SJSA1 (cell line): ENCODE data around the gene TMCC2. TPM values are rescaled to one million over a fixed set of nuclear protein-coding genes. Genes with fewer than 3 reads are reported as not detected.
"Not testable (repeated sequence)": the region's sequence is repeated elsewhere in the genome, so short reads cannot be mapped to it uniquely, and the experiment has no call there.

Experiments
- DNase-seq, 2 experiments: peaks; one replicate each; pipeline ENCODE4 v3.0.0-alpha.2; 2015 to 2020; ENCODE audit warnings: low spot score in 2 of 2, low read depth in 1 of 2
- H3K27ac ChIP-seq: fragments of 250-450 bp; sonication (Bioruptor Pico); 2 replicates; pipeline ENCODE4 v1.5.1; 2020; ENCODE audit warnings: mild to moderate bottlenecking, moderate library complexity
- H3K27me3 ChIP-seq: fragments of 250-450 bp; sonication (Bioruptor Pico); replicated peaks from 2 replicates; pipeline ENCODE4 v1.5.1; 2020; ENCODE audit warnings: mild to moderate bottlenecking, moderate library complexity
- H3K36me3 ChIP-seq: fragments of 250-450 bp; sonication (Bioruptor Pico); 2 replicates; pipeline ENCODE4 v1.5.1; 2020; ENCODE audit warnings: mild to moderate bottlenecking
- H3K4me1 ChIP-seq: fragments of 250-450 bp; sonication (Bioruptor Pico); replicated peaks from 2 replicates; pipeline ENCODE4 v1.6.1; 2021; ENCODE audit warnings: mild to moderate bottlenecking
- H3K4me3 ChIP-seq: fragments of 250-450 bp; sonication (Bioruptor Pico); 2 replicates; pipeline ENCODE4 v1.5.1; 2020; ENCODE audit warnings: mild to moderate bottlenecking
- H3K9me3 ChIP-seq: fragments of 250-450 bp; sonication (Bioruptor Pico); replicated peaks from 2 replicates; pipeline ENCODE4 v1.5.1; 2020; ENCODE audit warnings: mild to moderate bottlenecking
- total RNA-seq: library from RNA; depleted of rRNA; stranded (reverse); fragments of >200 nt; shearing (Covaris generic); gene quantifications from 2 replicates; pipeline ENCODE4 v1.2.3, GENCODE V29; 2014

Gene TMCC2
- total RNA-seq, 1 experiment from 2014 or later, result 8.2 TPM

GRCh38 chr1:205293350-205294074, 65.8 kb downstream of the TMCC2 start:
- Histone ChIP-seq H3K4me1 (peaks cover 62% of the 10 kb centered on the region), H3K9me3 (no peaks in the 10 kb centered on the region), H3K27ac (peak overlapping the region; percentile 84), H3K27me3 (no peaks in the 10 kb centered on the region), H3K36me3 (no peaks in the 10 kb centered on the region), H3K4me3 (no peak overlapping the region)
- DNase-seq, result no peak

DNA sequence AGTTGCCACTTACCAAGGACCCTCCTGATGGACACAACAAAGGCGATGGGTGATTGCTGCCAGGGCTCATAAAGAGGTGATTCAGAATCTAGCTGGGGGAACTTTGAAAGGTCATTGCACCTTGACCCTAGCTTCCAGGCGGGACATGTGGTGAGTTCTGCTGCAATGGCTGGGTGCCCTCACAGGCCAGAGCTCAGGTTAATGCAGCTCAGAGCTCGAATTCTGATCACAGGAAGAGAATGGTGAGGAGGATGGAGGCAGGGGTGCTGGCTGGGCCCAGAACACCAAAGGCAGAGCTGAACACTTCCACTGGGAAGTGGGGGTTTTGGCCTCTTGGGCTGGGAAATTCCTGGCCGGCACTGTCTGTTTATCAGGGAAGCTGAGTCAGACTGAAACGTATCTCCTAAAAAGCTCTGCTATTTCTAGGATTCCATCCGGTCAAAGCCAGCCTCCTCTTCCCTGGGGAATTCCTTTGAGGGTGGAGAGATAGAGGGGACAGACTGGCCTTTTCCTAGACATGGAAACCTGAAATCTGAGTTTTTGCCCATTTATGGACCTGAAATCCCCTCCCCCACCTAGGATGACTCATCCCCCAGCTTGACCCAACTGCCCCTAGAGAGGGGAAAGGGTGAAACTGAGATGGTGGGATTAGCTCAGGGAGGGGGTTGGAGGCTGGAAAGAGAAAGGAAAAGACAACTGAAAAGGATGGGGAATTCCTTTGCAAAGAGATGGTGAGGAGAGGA, 66.6 kb downstream of the TMCC2 start:
- Histone ChIP-seq H3K36me3 (no peaks in the 10 kb centered on the region), H3K9me3 (no peaks in the 10 kb centered on the region), H3K27me3 (no peaks in the 10 kb centered on the region), H3K27ac (peak overlapping the region; percentile 84), H3K4me3 (no peak overlapping the region), H3K4me1 (peaks cover 68% of the 10 kb centered on the region)
- peak; percentile 96 to 98 for DNase-seq

- DNase-seq, result no peak
- Histone ChIP-seq H3K9me3 (no peaks in the 10 kb centered on the region), H3K27ac (peak overlapping the region; percentile 84), H3K27me3 (no peaks in the 10 kb centered on the region), H3K36me3 (0 out of 2 replicates have a peak, but pooled peaks cover 3% of the 10 kb centered on the region), H3K4me3 (no peak overlapping the region), H3K4me1 (peaks cover 74% of the 10 kb centered on the region)
Measured at GRCh38 chr1:205294934-205295333, 67.2 kb downstream of the TMCC2 start.

DNA sequence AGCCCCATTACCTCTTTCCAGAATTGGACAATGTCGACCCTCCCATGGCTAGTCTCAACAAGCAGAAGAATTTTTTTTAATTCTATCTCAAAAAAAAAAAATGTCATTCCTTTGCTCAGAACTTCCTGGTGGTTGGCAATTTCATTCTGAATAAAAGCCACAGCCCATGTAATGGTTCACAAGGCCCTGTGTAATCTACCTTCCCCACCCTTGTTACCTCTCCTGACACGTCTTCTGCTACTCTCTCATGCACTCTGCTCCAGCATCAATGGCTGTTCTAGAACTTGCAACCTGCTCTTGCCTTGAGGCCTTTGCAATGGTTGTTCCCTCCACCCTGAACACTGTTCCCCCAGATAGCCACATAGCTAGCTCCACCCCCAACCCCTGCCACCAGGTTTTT, 68.4 kb downstream of the TMCC2 start:
- H3K9me3 ChIP-seq, result no peaks in the 10 kb centered on the region
- 0 out of 2 replicates have a peak, but pooled peaks cover 4% of the 10 kb centered on the region for H3K36me3 ChIP-seq
- peaks cover 86% of the 10 kb centered on the region for H3K4me1 ChIP-seq
- no peaks in the 10 kb centered on the region for H3K27me3 ChIP-seq
- DNase-seq, result no peak
- peak overlapping the region; percentile 84; the same call in 1 of the 2 replicates for H3K27ac ChIP-seq
- no peak overlapping the region for H3K4me3 ChIP-seq

DNA sequence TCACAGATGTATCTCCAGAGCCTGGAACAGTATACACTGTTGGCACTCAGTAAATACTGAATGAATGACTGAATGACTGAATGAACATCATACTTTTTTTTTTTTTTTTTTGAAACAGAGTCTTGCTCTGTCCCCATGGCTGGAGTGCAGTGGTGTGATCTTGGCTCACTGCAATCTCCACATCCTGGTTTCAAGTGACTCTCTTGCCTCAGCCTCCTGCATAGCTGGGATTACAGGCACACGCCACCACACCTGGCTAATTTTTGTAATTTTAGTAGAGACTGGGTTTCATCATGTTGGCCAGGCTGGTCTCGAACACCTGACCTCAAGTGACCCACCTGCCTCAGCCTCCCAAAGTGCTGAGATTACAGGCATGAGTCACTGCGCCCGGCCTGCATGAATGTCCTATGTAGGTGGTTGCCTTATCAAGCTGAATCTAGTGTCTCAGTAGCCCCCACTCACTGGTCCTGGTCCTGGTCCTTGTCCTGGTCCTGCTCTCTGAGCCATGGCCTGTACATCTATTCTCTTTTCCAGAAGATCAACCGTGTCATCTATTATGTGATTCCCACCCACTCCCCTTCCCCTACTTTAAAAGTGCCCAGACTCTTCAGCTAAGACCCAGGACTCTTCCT, 69.9 kb downstream of the TMCC2 start:
- peak overlapping the region; percentile 94 for H3K27ac ChIP-seq
- peaks cover 98% of the 10 kb centered on the region for H3K4me1 ChIP-seq
- H3K4me3 ChIP-seq, DNase-seq, H3K9me3 ChIP-seq, H3K27me3 ChIP-seq: not testable (repeated sequence)
- peaks cover 14% of the 10 kb centered on the region for H3K36me3 ChIP-seq

GRCh38 chr1:205298191-205298994, 70.6 kb downstream of the TMCC2 start:
- Histone ChIP-seq H3K4me1 (peaks cover 93% of the 10 kb centered on the region), H3K27me3 (no peaks in the 10 kb centered on the region), H3K4me3 (no peak overlapping the region), H3K9me3 (no peaks in the 10 kb centered on the region), H3K36me3 (peaks cover 21% of the 10 kb centered on the region), H3K27ac (peak overlapping the region; percentile 94)
- DNase-seq, result peak; percentile 96 to 97

DNA sequence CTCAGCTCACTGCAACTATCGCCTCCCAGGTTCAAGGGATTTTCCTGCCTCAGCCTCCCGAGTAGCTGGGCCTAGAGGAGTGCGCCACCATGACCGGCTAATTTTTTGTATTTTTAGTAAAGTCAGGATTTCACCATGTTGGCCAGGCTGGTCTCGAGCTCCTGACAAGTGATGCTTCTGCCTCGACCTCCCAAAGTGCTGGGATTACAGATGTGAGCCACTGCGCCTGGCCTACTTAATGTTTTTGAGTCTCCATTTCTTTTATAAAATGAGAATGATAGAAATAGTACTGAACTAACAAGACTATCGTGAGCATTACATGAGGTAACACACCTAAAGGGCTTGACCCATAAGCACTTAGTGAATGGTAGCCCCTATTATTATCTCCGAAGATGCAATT, 72.4 kb downstream of the TMCC2 start:
- Histone ChIP-seq H3K36me3 (peaks cover 38% of the 10 kb centered on the region), H3K9me3 (no peaks in the 10 kb centered on the region), H3K4me1 (peaks cover 88% of the 10 kb centered on the region), H3K27ac (peak overlapping the region; percentile 94), H3K4me3 (no peak overlapping the region), H3K27me3 (no peaks in the 10 kb centered on the region)
- no peak for DNase-seq

GRCh38 chr1:205301205-205301821, 73.6 kb downstream of the TMCC2 start:
- Histone ChIP-seq H3K36me3 (peaks cover 50% of the 10 kb centered on the region), H3K27me3 (no peaks in the 10 kb centered on the region), H3K4me3 (no peak overlapping the region), H3K9me3 (no peaks in the 10 kb centered on the region), H3K4me1 (peaks cover 80% of the 10 kb centered on the region), H3K27ac (peak overlapping the region; percentile 94)
- peak; percentile 97 to 98 for DNase-seq

DNA sequence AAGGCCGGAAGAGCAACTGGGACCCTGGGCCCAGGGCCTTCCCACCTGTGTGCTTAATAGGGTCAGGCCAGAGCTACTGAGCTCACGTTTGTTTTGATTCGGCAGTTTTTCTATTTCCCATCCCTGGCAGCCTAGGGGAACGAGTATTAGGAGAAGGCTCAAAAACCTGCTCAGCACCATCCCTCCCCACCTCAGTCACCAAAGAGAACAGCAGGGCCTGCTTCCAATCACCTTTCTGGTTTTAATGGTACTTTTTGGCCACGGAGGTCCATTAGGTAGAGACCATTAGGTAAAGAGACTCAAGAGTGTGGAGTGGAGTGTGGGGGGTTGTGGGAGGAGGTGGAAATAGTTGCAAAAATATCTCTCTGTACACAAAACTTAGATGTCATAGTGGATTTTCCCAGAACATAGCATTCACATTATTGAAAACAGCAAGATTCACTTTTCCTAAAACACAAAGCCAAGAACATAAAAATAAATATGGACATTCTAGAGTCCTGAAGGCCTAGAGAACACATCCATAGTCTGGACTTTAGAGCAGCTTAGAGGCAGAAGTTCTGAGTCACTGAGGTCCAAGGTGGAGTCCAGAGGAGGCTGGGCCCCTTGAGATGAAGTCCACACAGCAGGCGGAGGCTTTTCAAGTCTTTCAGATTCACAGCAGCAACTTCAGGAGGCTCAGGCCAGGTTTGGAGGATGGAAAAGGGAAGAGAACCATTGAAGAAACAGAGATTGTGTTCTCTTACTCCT, 74.3 kb downstream of the TMCC2 start:
- H3K9me3 ChIP-seq, result no peaks in the 10 kb centered on the region
- no peak for DNase-seq
- peaks cover 57% of the 10 kb centered on the region for H3K36me3 ChIP-seq
- no peak overlapping the region for H3K4me3 ChIP-seq
- H3K4me1 ChIP-seq, result peaks cover 73% of the 10 kb centered on the region
- peak overlapping the region; percentile 94 for H3K27ac ChIP-seq
- H3K27me3 ChIP-seq, result no peaks in the 10 kb centered on the region

DNA sequence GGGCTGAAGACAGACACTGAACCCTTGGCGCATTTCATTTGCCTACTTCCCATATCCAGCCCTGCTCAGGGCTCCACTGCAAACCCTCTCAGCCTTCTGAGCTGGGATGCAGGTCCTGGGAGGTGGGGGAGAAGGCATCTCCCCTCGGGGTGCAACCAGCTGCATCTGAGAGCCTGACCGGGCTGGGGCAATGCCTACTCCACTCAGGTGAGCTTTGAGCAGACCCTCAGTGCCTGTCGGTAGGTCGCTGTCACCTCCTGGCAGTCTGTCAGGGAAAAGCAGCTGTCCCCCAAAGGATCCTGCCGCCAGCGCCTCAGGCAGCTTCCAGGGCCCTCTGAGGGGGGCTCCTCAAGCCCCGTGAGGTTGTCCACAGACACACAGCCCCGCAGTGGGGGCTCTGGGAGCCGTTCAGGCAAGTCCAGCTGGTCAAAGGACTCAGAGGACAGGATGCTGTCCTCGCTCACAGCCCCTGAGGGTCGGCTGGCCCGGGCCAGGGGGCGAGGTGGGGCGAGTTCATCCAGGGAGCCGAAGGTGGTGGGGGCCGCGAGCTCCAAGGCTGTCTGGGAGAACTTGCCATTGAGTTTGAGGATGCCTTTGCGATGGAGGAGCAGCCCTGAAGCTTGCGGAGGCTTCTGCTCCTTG, 75.6 kb downstream of the TMCC2 start:
- H3K4me3 ChIP-seq, result no peak overlapping the region
- H3K4me1 ChIP-seq, result peaks cover 60% of the 10 kb centered on the region
- H3K9me3 ChIP-seq, result no peaks in the 10 kb centered on the region
- DNase-seq, result no peak
- H3K27ac ChIP-seq, result no peak overlapping the region
- peaks cover 71% of the 10 kb centered on the region for H3K36me3 ChIP-seq
- no peaks in the 10 kb centered on the region for H3K27me3 ChIP-seq

DNA sequence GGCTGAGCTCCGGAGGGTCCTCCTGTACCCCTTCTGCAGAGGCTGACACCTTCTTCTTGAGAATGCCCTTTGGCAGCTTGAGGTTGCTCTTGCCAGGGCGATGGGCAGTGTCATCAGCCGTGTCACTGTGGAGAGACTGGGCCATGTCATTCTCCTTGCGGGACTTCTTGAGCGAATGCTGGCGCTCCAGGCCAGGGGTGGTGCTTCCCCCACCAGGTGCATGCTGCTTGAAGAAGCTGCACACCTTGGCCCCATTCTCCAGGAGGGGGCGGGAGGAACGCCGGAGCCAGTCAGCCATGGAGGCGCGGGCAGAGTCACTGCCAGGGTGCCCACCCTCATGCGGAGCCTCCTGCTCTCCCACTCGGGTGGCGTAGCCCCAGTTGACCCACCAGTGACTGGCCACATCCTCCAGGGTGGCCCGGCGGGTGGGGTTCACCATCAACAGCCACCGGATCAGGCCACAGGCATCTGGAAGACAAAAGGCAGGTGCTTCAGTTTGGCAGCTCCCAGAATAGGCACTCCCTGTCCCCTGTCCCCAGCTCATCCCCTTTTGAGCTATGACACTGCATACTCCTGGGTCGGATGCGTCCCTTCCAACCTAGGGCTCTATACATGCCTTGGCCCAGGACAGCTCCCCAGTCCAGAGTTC, 76.4 kb downstream of the TMCC2 start:
- H3K27ac ChIP-seq, result peak overlapping the region; percentile 82
- peaks cover 51% of the 10 kb centered on the region for H3K4me1 ChIP-seq
- no peak overlapping the region for H3K4me3 ChIP-seq
- peaks cover 79% of the 10 kb centered on the region for H3K36me3 ChIP-seq
- no peak for DNase-seq
- H3K9me3 ChIP-seq, result no peaks in the 10 kb centered on the region
- H3K27me3 ChIP-seq, result no peaks in the 10 kb centered on the region

DNA sequence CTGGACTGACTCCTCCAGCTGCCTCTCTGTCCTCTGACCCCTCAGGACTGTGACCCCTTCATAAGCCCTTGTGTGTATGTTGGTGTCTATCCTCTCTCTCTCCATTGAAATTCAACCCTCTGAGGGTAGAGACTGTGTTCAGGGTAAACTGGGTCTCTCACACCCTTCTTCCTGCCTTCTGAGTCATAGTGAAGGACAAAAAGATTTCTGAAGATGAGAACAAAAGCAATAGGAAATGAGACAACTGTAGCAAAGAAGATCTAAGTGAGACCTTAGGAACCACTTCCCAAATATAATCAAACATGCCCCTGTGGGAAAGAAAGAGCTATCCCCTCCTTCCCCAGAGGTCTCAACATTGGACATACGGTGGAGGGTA, 76.9 kb downstream of the TMCC2 start:
- H3K36me3 ChIP-seq, result peaks cover 83% of the 10 kb centered on the region
- no peaks in the 10 kb centered on the region for H3K27me3 ChIP-seq
- peak overlapping the region; percentile 82 for H3K27ac ChIP-seq

More for the DNA sequence above, 76.9 kb downstream of the TMCC2 start:
- Histone ChIP-seq H3K9me3 (no peaks in the 10 kb centered on the region), H3K4me3 (no peak overlapping the region), H3K4me1 (peaks cover 46% of the 10 kb centered on the region)
- DNase-seq, result no peak
